ENCODE results near the gene DAP3. TPM values are rescaled to one million over a fixed set of nuclear protein-coding genes. Genes with fewer than 3 reads are reported as not detected.
"Not testable (repeated sequence)": the region's sequence is repeated elsewhere in the genome, so short reads cannot be mapped to it uniquely, and the experiment has no call there.

Gene DAP3
- total and polyA plus RNA-seq, 8 donors = 52.7 to 106 (median 76.0) TPM

- H3K9me3 ChIP-seq = no peaks in the 10 kb centered on the region
- peaks cover 0 to 5% (median 0%) of the 10 kb centered on the region in 4 donors for H3K4me1 ChIP-seq
- WGBS, 5 donors = 90 to 97% (median 93%) methylated on average over 6 of the region's 6 CpGs
- no peak overlapping the region for H3K4me3 ChIP-seq
- H3K27me3 ChIP-seq = no peaks in the 10 kb centered on the region
- DNase-seq = no peak
- no peak overlapping the region for H3K27ac ChIP-seq
- TF ChIP-seq EP300 (IDR thresholded peaks at IDR 0.05) = no peak
- TF ChIP-seq, protein P1, sequence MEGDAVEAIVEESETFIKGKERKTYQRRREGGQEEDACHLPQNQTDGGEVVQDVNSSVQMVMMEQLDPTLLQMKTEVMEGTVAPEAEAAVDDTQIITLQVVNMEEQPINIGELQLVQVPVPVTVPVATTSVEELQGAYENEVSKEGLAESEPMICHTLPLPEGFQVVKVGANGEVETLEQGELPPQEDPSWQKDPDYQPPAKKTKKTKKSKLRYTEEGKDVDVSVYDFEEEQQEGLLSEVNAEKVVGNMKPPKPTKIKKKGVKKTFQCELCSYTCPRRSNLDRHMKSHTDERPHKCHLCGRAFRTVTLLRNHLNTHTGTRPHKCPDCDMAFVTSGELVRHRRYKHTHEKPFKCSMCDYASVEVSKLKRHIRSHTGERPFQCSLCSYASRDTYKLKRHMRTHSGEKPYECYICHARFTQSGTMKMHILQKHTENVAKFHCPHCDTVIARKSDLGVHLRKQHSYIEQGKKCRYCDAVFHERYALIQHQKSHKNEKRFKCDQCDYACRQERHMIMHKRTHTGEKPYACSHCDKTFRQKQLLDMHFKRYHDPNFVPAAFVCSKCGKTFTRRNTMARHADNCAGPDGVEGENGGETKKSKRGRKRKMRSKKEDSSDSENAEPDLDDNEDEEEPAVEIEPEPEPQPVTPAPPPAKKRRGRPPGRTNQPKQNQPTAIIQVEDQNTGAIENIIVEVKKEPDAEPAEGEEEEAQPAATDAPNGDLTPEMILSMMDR (IDR thresholded peaks at IDR 0.05) = no peak
- TF ChIP-seq POLR2AphosphoS5 (IDR thresholded peaks at IDR 0.05) = no peak
- no peak for TF ChIP-seq POLR2A (IDR thresholded peaks at IDR 0.05)
- intact Hi-C loops (cut with DNase I; ENCODE audit: low total_unique reads) = no loop called here
- no peaks in the 10 kb centered on the region for H3K36me3 ChIP-seq
Observed at GRCh38 chr1:155703216-155703615, 14.3 kb downstream of the DAP3 start.

DNA sequence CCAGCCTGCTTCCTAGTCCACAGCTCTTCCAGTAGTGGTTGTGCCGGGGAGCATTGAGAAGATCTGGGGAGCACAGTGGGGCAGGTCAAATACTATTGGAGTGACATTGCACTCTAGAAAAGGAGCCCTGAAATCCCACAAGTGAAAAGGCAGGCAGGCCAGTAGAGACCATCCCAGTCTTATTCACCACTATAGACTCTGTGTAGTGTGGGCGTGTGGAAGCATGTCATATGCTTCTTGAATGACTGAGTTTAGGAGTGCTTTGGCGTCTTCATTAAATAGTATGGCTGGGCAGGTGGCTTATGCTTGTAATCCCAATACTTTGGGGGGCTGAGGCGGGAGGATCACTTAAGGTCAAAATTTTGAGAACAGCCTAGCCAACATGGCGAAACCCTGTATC lies 15.5 kb downstream of the DAP3 start:
- H3K4me3 ChIP-seq; H3K27me3 ChIP-seq; DNase-seq; H3K9me3 ChIP-seq; H3K4me1 ChIP-seq; intact Hi-C loops (cut with DNase I; ENCODE audit: low total_unique reads); H3K36me3 ChIP-seq; H3K27ac ChIP-seq: not testable (repeated sequence)
- 89 to 98% (median 95%) methylated on average over 4 to 5 of the region's 5 CpGs for WGBS, 5 donors

GRCh38 chr1:155706139-155706538 lies 17.2 kb downstream of the DAP3 start:
- no peak overlapping the region for H3K4me3 ChIP-seq
- intact Hi-C loops (cut with DNase I; ENCODE audit: low total_unique reads) = no loop called here
- peaks cover 0 to 17% (median 8%) of the 10 kb centered on the region in 4 donors for H3K36me3 ChIP-seq
- H3K27ac ChIP-seq = no peak overlapping the region
- no peak for DNase-seq
- H3K4me1 ChIP-seq = no peaks in the 10 kb centered on the region
- no peak for TF ChIP-seq POLR2AphosphoS5 (IDR thresholded peaks at IDR 0.05)
- no peak for TF ChIP-seq EP300 (IDR thresholded peaks at IDR 0.05)
- TF ChIP-seq, protein P1 (IDR thresholded peaks at IDR 0.05) = no peak
- no peak for TF ChIP-seq POLR2A (IDR thresholded peaks at IDR 0.05)
- 84 to 93% (median 88%) methylated on average over 5 of the region's 5 CpGs for WGBS, 5 donors
- H3K27me3 ChIP-seq = no peaks in the 10 kb centered on the region
- H3K9me3 ChIP-seq = no peaks in the 10 kb centered on the region

GRCh38 chr1:155709391-155709790 lies 20.5 kb downstream of the DAP3 start:
- intact Hi-C loops (cut with DNase I; ENCODE audit: low total_unique reads) = no loop called here
- no peak overlapping the region for H3K27ac ChIP-seq
- H3K27me3 ChIP-seq = no peaks in the 10 kb centered on the region
- no peak overlapping the region for H3K4me3 ChIP-seq
- H3K36me3 ChIP-seq = peaks cover 0 to 25% (median 22%) of the 10 kb centered on the region in 4 donors
- peaks cover 0 to 6% (median 0%) of the 10 kb centered on the region in 4 donors for H3K4me1 ChIP-seq
- no peaks in the 10 kb centered on the region for H3K9me3 ChIP-seq
- WGBS, 5 donors = 96 to 100% (median 100%) methylated on average over 3 of the region's 3 CpGs
- DNase-seq = no peak
- TF ChIP-seq POLR2AphosphoS5 (IDR thresholded peaks at IDR 0.05) (no peak), POLR2A (IDR thresholded peaks at IDR 0.05) (no peak), EP300 (IDR thresholded peaks at IDR 0.05) (no peak)
- TF ChIP-seq, protein P1 (IDR thresholded peaks at IDR 0.05) = no peak

- intact Hi-C loops (cut with DNase I; ENCODE audit: low total_unique reads); DNase-seq; H3K4me3 ChIP-seq; H3K9me3 ChIP-seq; H3K27me3 ChIP-seq; H3K4me1 ChIP-seq; H3K27ac ChIP-seq: not testable (repeated sequence)
- WGBS, 5 donors = 94 to 100% (median 99%) methylated on average over 1 to 3 of the region's 3 CpGs
- H3K36me3 ChIP-seq = peaks cover 0 to 34% (median 29%) of the 10 kb centered on the region in 4 donors
Observed at GRCh38 chr1:155711457-155711856, 22.6 kb downstream of the DAP3 start.

- peak in 1 of 2 donors; percentile 7 for DNase-seq
- WGBS, 5 donors = 60 to 83% (median 66%) methylated on average over 3 of the region's 3 CpGs
Observed at GRCh38 chr1:155712636-155713035, 23.7 kb downstream of the DAP3 start.

More at GRCh38 chr1:155712636-155713035, 23.7 kb downstream of the DAP3 start:
- H3K4me3 ChIP-seq; H3K4me1 ChIP-seq; H3K27ac ChIP-seq; intact Hi-C loops (cut with DNase I; ENCODE audit: low total_unique reads); H3K27me3 ChIP-seq; H3K9me3 ChIP-seq: not testable (repeated sequence)
- peaks cover 0 to 45% (median 35%) of the 10 kb centered on the region in 4 donors for H3K36me3 ChIP-seq

Data from stomach (tissue), 9 donors.